ENCODE results near the gene GTF3A.

GTF3A gene

GRCh38 chr13:27428160-27428559 is 3.7 kb downstream of the GTF3A start:
- DNase-seq (ENCODE audit: insufficient read length, low spot score), result no peak
- no peak for TF ChIP-seq CTCF (IDR thresholded peaks at IDR 0.05; ENCODE audit: insufficient read depth, missing control alignments)
- FAIRE-seq, result no peak

GRCh38 chr13:27432180-27432579 is 7.8 kb downstream of the GTF3A start:
- FAIRE-seq, result no peak
- no peak for DNase-seq (ENCODE audit: insufficient read length, low spot score)
- no peak for TF ChIP-seq CTCF (IDR thresholded peaks at IDR 0.05; ENCODE audit: insufficient read depth, missing control alignments)

- no peak for FAIRE-seq
- TF ChIP-seq CTCF (IDR thresholded peaks at IDR 0.05; ENCODE audit: insufficient read depth, missing control alignments), result no peak
- no peak for DNase-seq (ENCODE audit: insufficient read length, low spot score)
Observed at GRCh38 chr13:27432611-27433210, 8.3 kb downstream of the GTF3A start.

GRCh38 chr13:27437126-27437525 is 12.7 kb downstream of the GTF3A start:
- no peak for TF ChIP-seq CTCF (IDR thresholded peaks at IDR 0.05; ENCODE audit: insufficient read depth, missing control alignments)
- FAIRE-seq (no peak), DNase-seq (ENCODE audit: insufficient read length, low spot score) (no peak)

- FAIRE-seq, result no peak
- no peak for DNase-seq (ENCODE audit: insufficient read length, low spot score)
- no peak for TF ChIP-seq CTCF (IDR thresholded peaks at IDR 0.05; ENCODE audit: insufficient read depth, missing control alignments)
Observed at GRCh38 chr13:27440408-27440807, 16.0 kb downstream of the GTF3A start.

GRCh38 chr13:27442071-27442647 is 17.7 kb downstream of the GTF3A start:
- FAIRE-seq, result no peak
- DNase-seq (ENCODE audit: insufficient read length, low spot score), result no peak
- no peak for TF ChIP-seq CTCF (IDR thresholded peaks at IDR 0.05; ENCODE audit: insufficient read depth, missing control alignments)

GRCh38 chr13:27442797-27443196 is 18.4 kb downstream of the GTF3A start:
- no peak for FAIRE-seq
- no peak for TF ChIP-seq CTCF (IDR thresholded peaks at IDR 0.05; ENCODE audit: insufficient read depth, missing control alignments)
- no peak for DNase-seq (ENCODE audit: insufficient read length, low spot score)
